Neural progenitor cell (in vitro differentiated cells): ENCODE results near the gene PSMB3. TPM values are rescaled to one million over a fixed set of nuclear protein-coding genes. Genes with fewer than 3 reads are reported as not detected.

Experiments used
- DNase-seq: peaks from one replicate; pipeline ENCODE4 v3.0.0-alpha.2; 2016; ENCODE audit warnings: low spot score
- H2AFZ ChIP-seq: fragments of 200-600 bp; sonication (generic); replicated peaks from 2 replicates; pipeline ENCODE4 v1.6.1; 2016; ENCODE audit warnings: antibody characterized with exemption
- H3F3A ChIP-seq: fragments of 200-600 bp; sonication (generic); 2 replicates; pipeline ENCODE4 v1.6.1; 2016; ENCODE audit warnings: antibody characterized with exemption, low read depth
- H3K27ac ChIP-seq: fragments of 200-600 bp; sonication (generic); 2 replicates; pipeline ENCODE4 v1.5.1; 2016; ENCODE audit warnings: mild to moderate bottlenecking
- H3K27me3 ChIP-seq: fragments of 200-600 bp; sonication (generic); 2 replicates; pipeline ENCODE4 v1.6.1; 2016; ENCODE audit warnings: mild to moderate bottlenecking, moderate library complexity
- H3K36me3 ChIP-seq: fragments of 200-600 bp; sonication (generic); 2 replicates; pipeline ENCODE4 v1.5.1; 2016
- H3K4me1 ChIP-seq: fragments of 200-600 bp; sonication (generic); 2 replicates; pipeline ENCODE4 v1.6.1; 2016; ENCODE audit warnings: mixed run types
- H3K4me2 ChIP-seq: fragments of 200-600 bp; sonication (generic); 2 replicates; pipeline ENCODE4 v1.6.1; 2016
- H3K4me3 ChIP-seq: fragments of 200-600 bp; sonication (generic); 2 replicates; pipeline ENCODE4 v1.5.1; 2016
- H3K79me2 ChIP-seq: fragments of 200-600 bp; sonication (generic); 2 replicates; pipeline ENCODE4 v1.6.1; 2016; ENCODE audit warnings: low read depth
- H3K9ac ChIP-seq: fragments of 200-600 bp; sonication (generic); 2 replicates; pipeline ENCODE4 v1.6.1; 2016
- H3K9me3 ChIP-seq: fragments of 200-600 bp; sonication (generic); 2 replicates; pipeline ENCODE4 v1.5.1; 2016; ENCODE audit warnings: low read depth
- H4K20me1 ChIP-seq: fragments of 200-600 bp; sonication (generic); 2 replicates; pipeline ENCODE4 v1.6.1; 2016; ENCODE audit warnings: low read depth
- H3K27ac Mint-ChIP-seq: 3 replicates; pipeline ENCODE4 v1.8.0; 2021; ENCODE audit warnings: mixed read lengths
- H3K27me3 Mint-ChIP-seq: 2 replicates; pipeline ENCODE4 v1.8.0; 2022; ENCODE audit warnings: low read depth, mild to moderate bottlenecking, inconsistent platforms, moderate library complexity, mixed read lengths; ENCODE audit not compliant: insufficient read depth
- H3K36me3 Mint-ChIP-seq: 3 replicates; pipeline ENCODE4 v1.8.0; 2021; ENCODE audit warnings: mixed read lengths
- H3K4me1 Mint-ChIP-seq: 3 replicates; pipeline ENCODE4 v1.8.0; 2021; ENCODE audit warnings: mixed read lengths
- H3K4me3 Mint-ChIP-seq: 3 replicates; pipeline ENCODE4 v1.8.0; 2021; ENCODE audit warnings: mild to moderate bottlenecking, moderate library complexity, mixed read lengths
- H3K9me3 Mint-ChIP-seq: 3 replicates; pipeline ENCODE4 v1.8.0; 2020; ENCODE audit warnings: mixed read lengths
- EZH2 ChIP-seq: fragments of 200-600 bp; sonication (generic); IDR thresholded peaks from 2 replicates; pipeline ENCODE4 v1.6.1; 2017; ENCODE audit warnings: antibody characterized with exemption, mild to moderate bottlenecking, moderate library complexity
- EZH2phosphoT487 ChIP-seq: fragments of 200-600 bp; sonication (generic); IDR thresholded peaks from 2 replicates; pipeline ENCODE4 v1.6.1; 2017; ENCODE audit warnings: antibody characterized with exemption
- total RNA-seq: library from RNA; depleted of rRNA; stranded (reverse); fragments of >200 nt; gene quantifications from 2 replicates; pipeline ENCODE4 v1.2.3, GENCODE V29; 2015; ENCODE audit warnings: low replicate concordance
- TF ChIP-seq, protein P1 (sequence below): fragments of 200-600 bp; sonication (generic); IDR thresholded peaks from 2 replicates; pipeline ENCODE4 v1.5.1; 2017; ENCODE audit warnings: antibody characterized with exemption, mild to moderate bottlenecking

The PSMB3 gene
- total RNA-seq, 1 donor from 2014 or later: 127 TPM

DNA sequence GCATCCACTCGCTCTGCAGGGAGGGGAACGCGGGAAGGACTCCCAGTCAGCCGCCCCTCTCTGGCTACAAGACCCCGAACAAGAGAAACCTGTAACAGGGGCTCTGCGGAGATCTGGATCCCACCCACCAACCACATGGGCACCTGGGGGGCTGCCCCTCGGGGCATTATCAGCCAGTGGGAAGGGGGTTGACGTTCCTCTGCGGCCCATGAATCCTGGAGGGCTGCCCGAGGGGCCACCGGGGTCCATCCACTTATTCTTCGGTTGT is 2.6 kb upstream of the PSMB3 start:
- Mint-ChIP-seq H3K9me3 (peaks cover 3% of the 10 kb centered on the region), H3K36me3 (peaks cover 8% of the 10 kb centered on the region), H3K4me1 (peaks cover 47% of the 10 kb centered on the region), H3K27me3 (peaks cover 23% of the 10 kb centered on the region), H3K4me3 (peak overlapping the region; percentile 99), H3K27ac (no peak overlapping the region)
- H3K4me3 ChIP-seq: peak overlapping the region; percentile 92
- H3K9ac ChIP-seq: no peak overlapping the region
- H3F3A ChIP-seq: peaks cover 39% of the 10 kb centered on the region
- peak overlapping the region; percentile 99 for H3K4me2 ChIP-seq
- DNase-seq: no peak
- H3K79me2 ChIP-seq: peaks cover 73% of the 10 kb centered on the region
- no peaks in the 10 kb centered on the region for H3K27me3 ChIP-seq
- H3K27ac ChIP-seq: peak overlapping the region; percentile 51
- peak overlapping the region; percentile 20 for H2AFZ ChIP-seq
- H3K9me3 ChIP-seq: no peaks in the 10 kb centered on the region
- H3K36me3 ChIP-seq: no peaks in the 10 kb centered on the region
- H4K20me1 ChIP-seq: peaks cover 30% of the 10 kb centered on the region
- TF ChIP-seq EZH2phosphoT487 (no peak), EZH2 (no peak)
- TF ChIP-seq, protein P1, sequence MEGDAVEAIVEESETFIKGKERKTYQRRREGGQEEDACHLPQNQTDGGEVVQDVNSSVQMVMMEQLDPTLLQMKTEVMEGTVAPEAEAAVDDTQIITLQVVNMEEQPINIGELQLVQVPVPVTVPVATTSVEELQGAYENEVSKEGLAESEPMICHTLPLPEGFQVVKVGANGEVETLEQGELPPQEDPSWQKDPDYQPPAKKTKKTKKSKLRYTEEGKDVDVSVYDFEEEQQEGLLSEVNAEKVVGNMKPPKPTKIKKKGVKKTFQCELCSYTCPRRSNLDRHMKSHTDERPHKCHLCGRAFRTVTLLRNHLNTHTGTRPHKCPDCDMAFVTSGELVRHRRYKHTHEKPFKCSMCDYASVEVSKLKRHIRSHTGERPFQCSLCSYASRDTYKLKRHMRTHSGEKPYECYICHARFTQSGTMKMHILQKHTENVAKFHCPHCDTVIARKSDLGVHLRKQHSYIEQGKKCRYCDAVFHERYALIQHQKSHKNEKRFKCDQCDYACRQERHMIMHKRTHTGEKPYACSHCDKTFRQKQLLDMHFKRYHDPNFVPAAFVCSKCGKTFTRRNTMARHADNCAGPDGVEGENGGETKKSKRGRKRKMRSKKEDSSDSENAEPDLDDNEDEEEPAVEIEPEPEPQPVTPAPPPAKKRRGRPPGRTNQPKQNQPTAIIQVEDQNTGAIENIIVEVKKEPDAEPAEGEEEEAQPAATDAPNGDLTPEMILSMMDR: no peak
- H3K4me1 ChIP-seq: peaks cover 20% of the 10 kb centered on the region

DNA sequence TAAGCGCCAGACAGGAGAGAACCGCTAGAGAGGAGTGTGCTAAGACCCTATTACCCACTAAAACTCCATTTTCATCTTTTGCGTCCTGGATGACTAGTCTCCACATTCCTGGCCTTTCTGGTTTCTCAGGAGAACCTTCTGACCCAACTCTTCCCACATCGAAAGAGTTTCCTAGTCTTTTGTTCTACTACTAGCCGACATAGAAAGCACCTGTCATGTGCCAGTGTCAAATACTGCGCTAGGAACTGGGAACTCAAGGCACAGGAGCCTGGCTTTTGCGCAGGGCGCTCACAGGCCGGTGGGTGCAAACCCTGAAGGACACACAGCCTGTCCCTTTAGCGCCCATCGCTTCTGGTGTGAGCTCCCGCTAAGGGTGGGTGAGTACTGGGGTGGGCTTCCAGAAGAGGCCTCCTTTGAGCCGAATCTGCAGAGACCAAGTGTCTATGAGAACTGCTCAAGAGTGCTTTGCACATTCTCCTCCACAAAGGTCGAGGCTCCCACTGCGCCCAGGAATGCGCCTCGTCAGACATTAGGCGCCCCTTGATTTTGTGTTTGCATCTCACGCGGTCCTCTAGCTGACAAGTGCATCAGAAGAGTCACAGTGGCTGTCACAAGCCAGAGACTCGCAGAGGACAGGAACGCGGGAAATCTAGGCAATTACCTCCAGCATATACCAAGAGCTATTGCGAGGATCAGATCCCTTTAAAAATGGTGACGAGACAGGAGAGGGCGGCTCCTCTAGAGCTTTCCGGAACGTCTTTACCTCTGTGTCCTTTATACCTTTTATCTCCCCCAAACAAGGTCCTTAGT is 2.0 kb upstream of the PSMB3 start:
- Mint-ChIP-seq H3K4me3 (peak overlapping the region; percentile 99), H3K36me3 (peaks cover 8% of the 10 kb centered on the region), H3K4me1 (peaks cover 42% of the 10 kb centered on the region), H3K9me3 (peaks cover 3% of the 10 kb centered on the region), H3K27ac (peak overlapping the region; percentile 3), H3K27me3 (peaks cover 23% of the 10 kb centered on the region)
- Histone ChIP-seq H3K4me1 (peaks cover 20% of the 10 kb centered on the region), H3K79me2 (peaks cover 69% of the 10 kb centered on the region), H4K20me1 (peaks cover 24% of the 10 kb centered on the region), H3K27me3 (no peaks in the 10 kb centered on the region), H3K9me3 (no peaks in the 10 kb centered on the region), H3F3A (peaks cover 38% of the 10 kb centered on the region), H3K27ac (no peak overlapping the region), H2AFZ (peak overlapping the region; percentile 53), H3K9ac (no peak overlapping the region), H3K4me3 (peak overlapping the region; percentile 92), H3K4me2 (peak overlapping the region; percentile 99), H3K36me3 (no peaks in the 10 kb centered on the region)
- DNase-seq: peak; percentile 75
- TF ChIP-seq EZH2phosphoT487: no peak
- TF ChIP-seq, protein P1: no peak
- TF ChIP-seq EZH2: no peak

DNA sequence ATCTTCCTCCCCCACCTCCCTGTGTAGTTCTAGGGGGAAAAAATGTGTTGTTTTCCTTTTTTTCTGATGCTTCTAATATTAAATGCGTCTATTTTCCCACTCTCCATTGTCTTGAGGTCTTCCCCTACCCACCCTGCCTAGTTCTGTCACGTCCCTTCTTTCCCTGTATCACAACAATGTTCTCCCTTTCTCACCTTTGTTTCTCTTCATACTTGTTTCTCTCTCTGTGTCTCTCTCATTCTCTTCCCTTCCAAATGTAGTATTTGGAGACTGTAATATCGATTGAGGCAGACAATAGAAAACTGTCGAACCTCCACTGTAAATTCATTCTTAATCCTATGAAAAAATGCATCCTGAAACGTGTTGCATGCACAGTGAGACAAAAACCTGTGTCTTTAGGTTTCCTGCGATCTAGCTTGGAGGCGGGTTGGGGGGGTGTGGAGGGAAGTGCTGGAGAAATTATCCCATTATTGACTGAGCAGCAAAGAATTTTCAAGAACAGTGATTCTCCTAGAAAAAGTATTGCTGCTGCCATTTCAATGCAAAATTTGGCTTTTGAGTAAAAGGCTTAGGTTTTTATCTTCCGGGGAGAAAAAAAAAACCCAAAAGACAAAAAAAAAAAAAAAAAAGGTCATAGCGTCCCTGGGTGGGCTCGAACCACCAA is 1.3 kb upstream of the PSMB3 start:
- no peaks in the 10 kb centered on the region for H3K9me3 ChIP-seq
- peaks cover 61% of the 10 kb centered on the region for H3K79me2 ChIP-seq
- peak overlapping the region; percentile 99 for H3K4me2 ChIP-seq
- no peak overlapping the region for H3K9ac ChIP-seq
- peak overlapping the region; percentile 53 for H2AFZ ChIP-seq
- peak overlapping the region; percentile 92 for H3K4me3 ChIP-seq
- peaks cover 3% of the 10 kb centered on the region for H3K9me3 Mint-ChIP-seq
- H3K27me3 Mint-ChIP-seq: peaks cover 23% of the 10 kb centered on the region
- peak; percentile 53 for DNase-seq
- no peaks in the 10 kb centered on the region for H3K27me3 ChIP-seq
- TF ChIP-seq, protein P1: no peak
- TF ChIP-seq EZH2phosphoT487: no peak
- no peak for TF ChIP-seq EZH2
- H3K36me3 Mint-ChIP-seq: peaks cover 8% of the 10 kb centered on the region
- peak overlapping the region; percentile 99 for H3K4me3 Mint-ChIP-seq
- H3K4me1 Mint-ChIP-seq: peaks cover 34% of the 10 kb centered on the region
- H3K4me1 ChIP-seq: peaks cover 20% of the 10 kb centered on the region
- H3K27ac ChIP-seq: no peak overlapping the region
- peaks cover 17% of the 10 kb centered on the region for H4K20me1 ChIP-seq
- H3K36me3 ChIP-seq: no peaks in the 10 kb centered on the region
- peak overlapping the region; percentile 98 for H3K27ac Mint-ChIP-seq
- H3F3A ChIP-seq: peaks cover 38% of the 10 kb centered on the region
